Measurements from ENCODE around the gene KDELR3. TPM values are rescaled to one million over a fixed set of nuclear protein-coding genes. Genes with fewer than 3 reads are reported as not detected.

The KDELR3 gene
- total RNA-seq, 1 experiment from 2014 or later, result 26.1 TPM

- no peak for DNase-seq (ENCODE audit: low read depth in 1 of 2, low spot score in 2 of 2)
- Histone ChIP-seq H3K4me3 (no peak overlapping the region), H3K27ac (no peak overlapping the region), H3K4me1 (replicated peaks) (no peaks in the 10 kb centered on the region), H3K36me3 (no peaks in the 10 kb centered on the region), H3K27me3 (replicated peaks) (peaks cover 6% of the 10 kb centered on the region; the same call in 1 of the 2 replicates), H3K9me3 (replicated peaks) (no peaks in the 10 kb centered on the region)
These were observed 38.3 kb upstream of the KDELR3 start for GRCh38 chr22:38429499-38430068.

- H3K27me3 ChIP-seq (replicated peaks), result peaks cover 6% of the 10 kb centered on the region; the same call in 1 of the 2 replicates
- no peak for DNase-seq (ENCODE audit: low read depth in 1 of 2, low spot score in 2 of 2)
These were observed 36.5 kb upstream of the KDELR3 start for GRCh38 chr22:38431266-38432010.

GRCh38 chr22:38432264-38432663 is 35.6 kb upstream of the KDELR3 start:
- no peak for DNase-seq (ENCODE audit: low read depth in 1 of 2, low spot score in 2 of 2)
- Histone ChIP-seq H3K27me3 (replicated peaks) (peaks cover 6% of the 10 kb centered on the region; the same call in 1 of the 2 replicates), H3K4me1 (replicated peaks) (no peaks in the 10 kb centered on the region), H3K4me3 (no peak overlapping the region), H3K36me3 (no peaks in the 10 kb centered on the region), H3K27ac (no peak overlapping the region), H3K9me3 (replicated peaks) (no peaks in the 10 kb centered on the region)

More at GRCh38 chr22:38431266-38432010, 36.5 kb upstream of the KDELR3 start:
- Histone ChIP-seq H3K36me3 (no peaks in the 10 kb centered on the region), H3K4me3 (no peak overlapping the region), H3K27ac (no peak overlapping the region), H3K9me3 (replicated peaks) (no peaks in the 10 kb centered on the region), H3K4me1 (replicated peaks) (no peaks in the 10 kb centered on the region)

GRCh38 chr22:38433871-38434270 is 34.0 kb upstream of the KDELR3 start:
- H3K27ac ChIP-seq, result no peak overlapping the region
- H3K4me3 ChIP-seq, result no peak overlapping the region
- DNase-seq (ENCODE audit: low read depth in 1 of 2, low spot score in 2 of 2), result no peak
- H3K36me3 ChIP-seq, result no peaks in the 10 kb centered on the region
- peaks cover 6% of the 10 kb centered on the region; the same call in 1 of the 2 replicates for H3K27me3 ChIP-seq (replicated peaks)
- H3K4me1 ChIP-seq (replicated peaks), result no peaks in the 10 kb centered on the region
- no peaks in the 10 kb centered on the region for H3K9me3 ChIP-seq (replicated peaks)

- Histone ChIP-seq H3K36me3 (no peaks in the 10 kb centered on the region), H3K27ac (no peak overlapping the region), H3K4me3 (no peak overlapping the region), H3K9me3 (replicated peaks) (no peaks in the 10 kb centered on the region), H3K27me3 (replicated peaks) (peaks cover 6% of the 10 kb centered on the region; the same call in 1 of the 2 replicates), H3K4me1 (replicated peaks) (no peaks in the 10 kb centered on the region)
- no peak for DNase-seq (ENCODE audit: low read depth in 1 of 2, low spot score in 2 of 2)
These were observed 32.9 kb upstream of the KDELR3 start for GRCh38 chr22:38435010-38435409.

GRCh38 chr22:38435965-38436364 is 31.9 kb upstream of the KDELR3 start:
- Histone ChIP-seq H3K4me3 (no peak overlapping the region), H3K4me1 (replicated peaks) (no peaks in the 10 kb centered on the region), H3K9me3 (replicated peaks) (no peaks in the 10 kb centered on the region), H3K27me3 (replicated peaks) (peaks cover 6% of the 10 kb centered on the region), H3K27ac (no peak overlapping the region), H3K36me3 (no peaks in the 10 kb centered on the region)
- DNase-seq (ENCODE audit: low read depth in 1 of 2, low spot score in 2 of 2), result no peak

- no peaks in the 10 kb centered on the region for H3K4me1 ChIP-seq (replicated peaks)
- no peak overlapping the region for H3K4me3 ChIP-seq
- DNase-seq (ENCODE audit: low read depth in 1 of 2, low spot score in 2 of 2), result no peak
- H3K27me3 ChIP-seq (replicated peaks), result peaks cover 10% of the 10 kb centered on the region
- H3K27ac ChIP-seq, result no peak overlapping the region
- no peaks in the 10 kb centered on the region for H3K9me3 ChIP-seq (replicated peaks)
- H3K36me3 ChIP-seq, result no peaks in the 10 kb centered on the region
These were observed 31.1 kb upstream of the KDELR3 start for GRCh38 chr22:38436629-38437395.

- Histone ChIP-seq H3K9me3 (replicated peaks) (no peaks in the 10 kb centered on the region), H3K36me3 (no peaks in the 10 kb centered on the region), H3K27ac (no peak overlapping the region), H3K4me3 (no peak overlapping the region), H3K27me3 (replicated peaks) (peaks cover 11% of the 10 kb centered on the region), H3K4me1 (replicated peaks) (no peaks in the 10 kb centered on the region)
- DNase-seq (ENCODE audit: low read depth in 1 of 2, low spot score in 2 of 2), result no peak
These were observed 30.5 kb upstream of the KDELR3 start for GRCh38 chr22:38437416-38437815.

- no peak overlapping the region for H3K4me3 ChIP-seq
- no peaks in the 10 kb centered on the region for H3K9me3 ChIP-seq (replicated peaks)
- H3K27ac ChIP-seq, result no peak overlapping the region
- no peaks in the 10 kb centered on the region for H3K4me1 ChIP-seq (replicated peaks)
- H3K36me3 ChIP-seq, result no peaks in the 10 kb centered on the region
- H3K27me3 ChIP-seq (replicated peaks), result peaks cover 19% of the 10 kb centered on the region
- DNase-seq (ENCODE audit: low read depth in 1 of 2, low spot score in 2 of 2), result no peak
These were observed 27.0 kb upstream of the KDELR3 start for GRCh38 chr22:38440747-38441350.

- no peaks in the 10 kb centered on the region for H3K36me3 ChIP-seq
- no peak for DNase-seq (ENCODE audit: low read depth in 1 of 2, low spot score in 2 of 2)
- H3K4me3 ChIP-seq, result no peak overlapping the region
- no peaks in the 10 kb centered on the region for H3K9me3 ChIP-seq (replicated peaks)
- peaks cover 23% of the 10 kb centered on the region for H3K27me3 ChIP-seq (replicated peaks)
- no peak overlapping the region for H3K27ac ChIP-seq
- H3K4me1 ChIP-seq (replicated peaks), result no peaks in the 10 kb centered on the region
These were observed 26.1 kb upstream of the KDELR3 start for GRCh38 chr22:38441620-38442287.

- H3K36me3 ChIP-seq, result no peaks in the 10 kb centered on the region
- no peaks in the 10 kb centered on the region for H3K9me3 ChIP-seq (replicated peaks)
- no peak for DNase-seq (ENCODE audit: low read depth in 1 of 2, low spot score in 2 of 2)
- peaks cover 23% of the 10 kb centered on the region for H3K27me3 ChIP-seq (replicated peaks)
- no peak overlapping the region for H3K4me3 ChIP-seq
- H3K4me1 ChIP-seq (replicated peaks), result no peaks in the 10 kb centered on the region
- H3K27ac ChIP-seq, result no peak overlapping the region
These were observed 24.8 kb upstream of the KDELR3 start for GRCh38 chr22:38442967-38443627.

- Histone ChIP-seq H3K27ac (no peak overlapping the region), H3K27me3 (replicated peaks) (peaks cover 30% of the 10 kb centered on the region), H3K36me3 (no peaks in the 10 kb centered on the region), H3K4me3 (no peak overlapping the region), H3K9me3 (replicated peaks) (no peaks in the 10 kb centered on the region), H3K4me1 (replicated peaks) (no peaks in the 10 kb centered on the region)
- no peak for DNase-seq (ENCODE audit: low read depth in 1 of 2, low spot score in 2 of 2)
These were observed 24.0 kb upstream of the KDELR3 start for GRCh38 chr22:38443628-38444521.

All from SJSA1 (cell line).